ENCODE results near the gene ERCC6L2. TPM values are rescaled to one million over a fixed set of nuclear protein-coding genes. Genes with fewer than 3 reads are reported as not detected.

The ERCC6L2 gene
- polyA plus RNA-seq, 2 of the 4 experiments (the other 2 are of a cell fraction): 13.3 to 36.7 TPM

DNA sequence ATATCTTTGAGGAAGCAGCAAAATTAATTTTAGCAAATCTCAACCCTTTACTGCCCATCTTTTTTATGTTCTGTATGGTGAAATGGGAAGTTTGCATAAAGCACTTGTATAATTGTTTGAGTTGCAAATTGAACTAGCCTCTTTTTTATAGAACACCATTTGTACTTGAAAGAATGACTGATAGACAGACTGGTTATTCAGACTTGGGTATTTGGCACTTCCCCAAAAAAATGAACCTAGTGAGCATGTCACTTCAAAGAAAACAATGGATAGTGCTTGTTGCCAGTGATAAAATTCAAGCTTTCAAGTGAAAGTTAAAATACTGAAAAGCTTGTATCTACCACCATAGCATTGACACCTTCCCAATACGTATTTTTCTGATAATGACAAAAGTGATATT lies 115.8 kb downstream of the ERCC6L2 start (continued):
- TF ChIP-seq, protein P1, sequence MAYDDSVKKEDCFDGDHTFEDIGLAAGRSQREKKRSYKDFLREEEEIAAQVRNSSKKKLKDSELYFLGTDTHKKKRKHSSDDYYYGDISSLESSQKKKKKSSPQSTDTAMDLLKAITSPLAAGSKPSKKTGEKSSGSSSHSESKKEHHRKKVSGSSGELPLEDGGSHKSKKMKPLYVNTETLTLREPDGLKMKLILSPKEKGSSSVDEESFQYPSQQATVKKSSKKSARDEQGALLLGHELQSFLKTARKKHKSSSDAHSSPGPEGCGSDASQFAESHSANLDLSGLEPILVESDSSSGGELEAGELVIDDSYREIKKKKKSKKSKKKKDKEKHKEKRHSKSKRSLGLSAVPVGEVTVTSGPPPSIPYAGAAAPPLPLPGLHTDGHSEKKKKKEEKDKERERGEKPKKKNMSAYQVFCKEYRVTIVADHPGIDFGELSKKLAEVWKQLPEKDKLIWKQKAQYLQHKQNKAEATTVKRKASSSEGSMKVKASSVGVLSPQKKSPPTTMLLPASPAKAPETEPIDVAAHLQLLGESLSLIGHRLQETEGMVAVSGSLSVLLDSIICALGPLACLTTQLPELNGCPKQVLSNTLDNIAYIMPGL (CRISPR knock-in tag; IDR thresholded peaks at IDR 0.05; ENCODE audit: borderline replicate concordance): no peak
- TF ChIP-seq FOSL2 (IDR thresholded peaks at IDR 0.05) (no peak), FOSL2 (CRISPR knock-in tag; IDR thresholded peaks at IDR 0.05) (no peak), EP300 (IDR thresholded peaks at IDR 0.05) (no peak)

DNA sequence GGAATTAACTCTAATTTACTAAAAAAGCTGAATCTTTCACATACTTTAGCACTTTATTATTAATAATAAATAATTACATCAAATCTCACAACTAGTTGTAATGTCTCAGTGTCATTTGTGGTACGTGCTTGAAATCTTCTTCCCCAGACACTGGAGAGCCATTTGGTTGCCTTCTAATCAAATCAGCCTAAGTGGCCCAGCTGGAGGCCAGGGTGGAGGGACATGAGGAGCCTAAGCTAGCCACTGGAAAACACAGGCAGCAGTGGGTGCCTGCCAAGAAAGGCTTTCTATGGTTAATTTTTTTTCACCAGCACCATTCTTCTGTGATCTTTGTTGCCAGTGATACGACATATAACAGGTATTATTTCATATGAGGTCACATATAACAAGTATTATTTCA lies 117.0 kb downstream of the ERCC6L2 start:
- no peaks in the 10 kb centered on the region; the same call in 2 of the 3 replicates for H3K9me3 ChIP-seq
- no peak overlapping the region for H3K27ac ChIP-seq
- ChIA-PET CTCF (no interaction called here), POLR2A (no interaction called here)
- 94% methylated on average over 2 of the region's 2 CpGs for WGBS (ENCODE audit: missing lambda C conversion rate)
- FAIRE-seq: no peak
- no peak overlapping the region for H3K4me2 ChIP-seq
- no peak for TF ChIP-seq SREBF2 (IDR thresholded peaks at IDR 0.05)
- TF ChIP-seq GATA3 (IDR thresholded peaks at IDR 0.05; ENCODE audit: borderline replicate concordance): no peak
- ATAC-seq: no peak
- no peak for DNase-seq (ENCODE audit: low read depth in 1 of 2, low spot score in 1 of 2)
- no peaks in the 10 kb centered on the region; the same call in 2 of the 3 replicates for H3K4me1 ChIP-seq
- no peak overlapping the region for H3K4me3 ChIP-seq

DNA sequence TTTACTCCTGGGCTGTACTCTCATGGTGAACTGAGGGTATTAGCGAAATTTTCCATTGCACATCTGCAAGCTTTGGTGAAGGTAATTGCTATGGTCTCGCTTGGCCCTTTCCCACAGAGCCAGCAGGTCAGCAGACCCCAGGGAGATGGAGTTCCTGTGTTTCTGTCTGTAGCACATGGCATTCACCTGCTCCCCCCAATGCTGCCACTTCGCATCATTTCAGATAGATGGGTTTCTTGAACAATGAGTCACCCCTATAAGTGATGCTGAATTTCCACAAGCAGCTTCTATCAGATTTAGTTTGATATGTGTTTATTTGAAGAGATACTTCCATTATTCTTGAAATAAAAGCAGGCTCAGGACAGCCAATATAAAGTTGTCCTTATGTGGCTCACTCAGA lies 117.8 kb downstream of the ERCC6L2 start:
- no peak for DNase-seq (ENCODE audit: low read depth in 1 of 2, low spot score in 1 of 2)
- no peak overlapping the region for H3K4me3 ChIP-seq
- ATAC-seq: no peak
- POLR2A ChIA-PET: no interaction called here
- no peak overlapping the region for H3K4me2 ChIP-seq
- CTCF ChIA-PET: interaction anchor here (1.7 kb wide), 1 partner anchor 12 kb away, joined by 4 read pairs; no protein-coding TSS in a partner anchor
- no peak for FAIRE-seq
- WGBS (ENCODE audit: missing lambda C conversion rate): 95% methylated on average over 3 of the region's 3 CpGs
- no peak for TF ChIP-seq NR3C1 (IDR thresholded peaks at IDR 0.05)
- TF ChIP-seq FOSL2 (IDR thresholded peaks at IDR 0.05): no peak
- peak; percentile 6; the same call in 1 of the 2 replicates for TF ChIP-seq FOSL2 (CRISPR knock-in tag; IDR thresholded peaks at IDR 0.05)
- TF ChIP-seq, protein P2, sequence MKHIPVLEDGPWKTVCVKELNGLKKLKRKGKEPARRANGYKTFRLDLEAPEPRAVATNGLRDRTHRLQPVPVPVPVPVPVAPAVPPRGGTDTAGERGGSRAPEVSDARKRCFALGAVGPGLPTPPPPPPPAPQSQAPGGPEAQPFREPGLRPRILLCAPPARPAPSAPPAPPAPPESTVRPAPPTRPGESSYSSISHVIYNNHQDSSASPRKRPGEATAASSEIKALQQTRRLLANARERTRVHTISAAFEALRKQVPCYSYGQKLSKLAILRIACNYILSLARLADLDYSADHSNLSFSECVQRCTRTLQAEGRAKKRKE (CRISPR knock-in tag; IDR thresholded peaks at IDR 0.05; ENCODE audit: low read depth): no peak
- TF ChIP-seq GATA3 (IDR thresholded peaks at IDR 0.05; ENCODE audit: borderline replicate concordance): no peak
- TF ChIP-seq CEBPB (IDR thresholded peaks at IDR 0.05): no peak
- no peak overlapping the region for H3K27ac ChIP-seq
- no peaks in the 10 kb centered on the region for H3K9me3 ChIP-seq
- H3K4me1 ChIP-seq: no peaks in the 10 kb centered on the region; the same call in 2 of the 3 replicates

DNA sequence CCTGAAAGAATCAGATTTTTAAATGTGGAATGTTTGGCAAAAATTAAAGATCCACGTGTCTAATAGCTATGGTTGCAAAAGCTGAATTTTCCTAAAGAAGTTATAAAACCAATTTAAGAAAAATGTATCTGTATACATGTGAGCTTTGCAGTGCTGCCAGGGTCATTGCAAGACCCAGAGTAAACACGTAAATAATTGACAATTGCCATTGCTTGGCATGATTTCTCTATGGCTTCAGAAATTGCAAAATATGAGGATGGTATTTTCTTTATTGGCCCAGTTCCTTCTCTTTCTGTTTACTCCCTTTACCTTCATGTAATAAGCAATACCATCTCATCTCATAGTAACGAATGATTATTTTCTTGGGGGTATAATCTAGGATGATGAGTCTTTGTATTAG lies 123.9 kb downstream of the ERCC6L2 start:
- Histone ChIP-seq H3K4me3 (no peak overlapping the region), H3K27ac (no peak overlapping the region), H3K4me1 (no peaks in the 10 kb centered on the region), H3K9me3 (no peaks in the 10 kb centered on the region), H3K4me2 (no peak overlapping the region)
- 94% methylated on average over 3 of the region's 3 CpGs for WGBS (ENCODE audit: missing lambda C conversion rate)
- ATAC-seq (no peak), DNase-seq (ENCODE audit: low read depth in 1 of 2, low spot score in 1 of 2) (no peak), FAIRE-seq (no peak)
- CTCF ChIA-PET: no interaction called here
- POLR2A ChIA-PET: no interaction called here
- no peak for TF ChIP-seq CBX2 (IDR thresholded peaks at IDR 0.05; ENCODE audit: borderline replicate concordance, low read depth)
- no peak for TF ChIP-seq POLR2AphosphoS2 (conservative IDR thresholded peaks at IDR 0.05; ENCODE audit: low read length)
- no peak for TF ChIP-seq EHMT2 (IDR thresholded peaks at IDR 0.05; ENCODE audit: low read depth)
- no peak for TF ChIP-seq GATA3 (IDR thresholded peaks at IDR 0.05; ENCODE audit: borderline replicate concordance)
- no peak for TF ChIP-seq ESRRA (IDR thresholded peaks at IDR 0.05; ENCODE audit: borderline replicate concordance, low read length)
- TF ChIP-seq MAFK (IDR thresholded peaks at IDR 0.05; ENCODE audit: partially characterized antibody): no peak
- TF ChIP-seq, protein P3, sequence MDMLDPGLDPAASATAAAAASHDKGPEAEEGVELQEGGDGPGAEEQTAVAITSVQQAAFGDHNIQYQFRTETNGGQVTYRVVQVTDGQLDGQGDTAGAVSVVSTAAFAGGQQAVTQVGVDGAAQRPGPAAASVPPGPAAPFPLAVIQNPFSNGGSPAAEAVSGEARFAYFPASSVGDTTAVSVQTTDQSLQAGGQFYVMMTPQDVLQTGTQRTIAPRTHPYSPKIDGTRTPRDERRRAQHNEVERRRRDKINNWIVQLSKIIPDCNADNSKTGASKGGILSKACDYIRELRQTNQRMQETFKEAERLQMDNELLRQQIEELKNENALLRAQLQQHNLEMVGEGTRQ (IDR thresholded peaks at IDR 0.05): no peak
- TF ChIP-seq, protein P4, sequence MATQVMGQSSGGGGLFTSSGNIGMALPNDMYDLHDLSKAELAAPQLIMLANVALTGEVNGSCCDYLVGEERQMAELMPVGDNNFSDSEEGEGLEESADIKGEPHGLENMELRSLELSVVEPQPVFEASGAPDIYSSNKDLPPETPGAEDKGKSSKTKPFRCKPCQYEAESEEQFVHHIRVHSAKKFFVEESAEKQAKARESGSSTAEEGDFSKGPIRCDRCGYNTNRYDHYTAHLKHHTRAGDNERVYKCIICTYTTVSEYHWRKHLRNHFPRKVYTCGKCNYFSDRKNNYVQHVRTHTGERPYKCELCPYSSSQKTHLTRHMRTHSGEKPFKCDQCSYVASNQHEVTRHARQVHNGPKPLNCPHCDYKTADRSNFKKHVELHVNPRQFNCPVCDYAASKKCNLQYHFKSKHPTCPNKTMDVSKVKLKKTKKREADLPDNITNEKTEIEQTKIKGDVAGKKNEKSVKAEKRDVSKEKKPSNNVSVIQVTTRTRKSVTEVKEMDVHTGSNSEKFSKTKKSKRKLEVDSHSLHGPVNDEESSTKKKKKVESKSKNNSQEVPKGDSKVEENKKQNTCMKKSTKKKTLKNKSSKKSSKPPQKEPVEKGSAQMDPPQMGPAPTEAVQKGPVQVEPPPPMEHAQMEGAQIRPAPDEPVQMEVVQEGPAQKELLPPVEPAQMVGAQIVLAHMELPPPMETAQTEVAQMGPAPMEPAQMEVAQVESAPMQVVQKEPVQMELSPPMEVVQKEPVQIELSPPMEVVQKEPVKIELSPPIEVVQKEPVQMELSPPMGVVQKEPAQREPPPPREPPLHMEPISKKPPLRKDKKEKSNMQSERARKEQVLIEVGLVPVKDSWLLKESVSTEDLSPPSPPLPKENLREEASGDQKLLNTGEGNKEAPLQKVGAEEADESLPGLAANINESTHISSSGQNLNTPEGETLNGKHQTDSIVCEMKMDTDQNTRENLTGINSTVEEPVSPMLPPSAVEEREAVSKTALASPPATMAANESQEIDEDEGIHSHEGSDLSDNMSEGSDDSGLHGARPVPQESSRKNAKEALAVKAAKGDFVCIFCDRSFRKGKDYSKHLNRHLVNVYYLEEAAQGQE (IDR thresholded peaks at IDR 0.05): no peak
- TF ChIP-seq, protein P5, sequence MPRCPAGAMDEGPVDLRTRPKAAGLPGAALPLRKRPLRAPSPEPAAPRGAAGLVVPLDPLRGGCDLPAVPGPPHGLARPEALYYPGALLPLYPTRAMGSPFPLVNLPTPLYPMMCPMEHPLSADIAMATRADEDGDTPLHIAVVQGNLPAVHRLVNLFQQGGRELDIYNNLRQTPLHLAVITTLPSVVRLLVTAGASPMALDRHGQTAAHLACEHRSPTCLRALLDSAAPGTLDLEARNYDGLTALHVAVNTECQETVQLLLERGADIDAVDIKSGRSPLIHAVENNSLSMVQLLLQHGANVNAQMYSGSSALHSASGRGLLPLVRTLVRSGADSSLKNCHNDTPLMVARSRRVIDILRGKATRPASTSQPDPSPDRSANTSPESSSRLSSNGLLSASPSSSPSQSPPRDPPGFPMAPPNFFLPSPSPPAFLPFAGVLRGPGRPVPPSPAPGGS (IDR thresholded peaks at IDR 0.05): no peak
- TF ChIP-seq SMC3 (IDR thresholded peaks at IDR 0.05): no peak
- no peak for TF ChIP-seq SREBF2 (IDR thresholded peaks at IDR 0.05)
- TF ChIP-seq, protein P6, sequence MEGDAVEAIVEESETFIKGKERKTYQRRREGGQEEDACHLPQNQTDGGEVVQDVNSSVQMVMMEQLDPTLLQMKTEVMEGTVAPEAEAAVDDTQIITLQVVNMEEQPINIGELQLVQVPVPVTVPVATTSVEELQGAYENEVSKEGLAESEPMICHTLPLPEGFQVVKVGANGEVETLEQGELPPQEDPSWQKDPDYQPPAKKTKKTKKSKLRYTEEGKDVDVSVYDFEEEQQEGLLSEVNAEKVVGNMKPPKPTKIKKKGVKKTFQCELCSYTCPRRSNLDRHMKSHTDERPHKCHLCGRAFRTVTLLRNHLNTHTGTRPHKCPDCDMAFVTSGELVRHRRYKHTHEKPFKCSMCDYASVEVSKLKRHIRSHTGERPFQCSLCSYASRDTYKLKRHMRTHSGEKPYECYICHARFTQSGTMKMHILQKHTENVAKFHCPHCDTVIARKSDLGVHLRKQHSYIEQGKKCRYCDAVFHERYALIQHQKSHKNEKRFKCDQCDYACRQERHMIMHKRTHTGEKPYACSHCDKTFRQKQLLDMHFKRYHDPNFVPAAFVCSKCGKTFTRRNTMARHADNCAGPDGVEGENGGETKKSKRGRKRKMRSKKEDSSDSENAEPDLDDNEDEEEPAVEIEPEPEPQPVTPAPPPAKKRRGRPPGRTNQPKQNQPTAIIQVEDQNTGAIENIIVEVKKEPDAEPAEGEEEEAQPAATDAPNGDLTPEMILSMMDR (IDR thresholded peaks at IDR 0.05): no peak
- no peak for TF ChIP-seq CBX8 (IDR thresholded peaks at IDR 0.05)

Measured in A549 (cell line).